ENCODE data around the gene PNMA8B. TPM values are rescaled to one million over a fixed set of nuclear protein-coding genes. Genes with fewer than 3 reads are reported as not detected.

Gene PNMA8B
- total RNA-seq, 2 experiments from 2014 or later = 0.05 TPM; not detected in 1

DNA sequence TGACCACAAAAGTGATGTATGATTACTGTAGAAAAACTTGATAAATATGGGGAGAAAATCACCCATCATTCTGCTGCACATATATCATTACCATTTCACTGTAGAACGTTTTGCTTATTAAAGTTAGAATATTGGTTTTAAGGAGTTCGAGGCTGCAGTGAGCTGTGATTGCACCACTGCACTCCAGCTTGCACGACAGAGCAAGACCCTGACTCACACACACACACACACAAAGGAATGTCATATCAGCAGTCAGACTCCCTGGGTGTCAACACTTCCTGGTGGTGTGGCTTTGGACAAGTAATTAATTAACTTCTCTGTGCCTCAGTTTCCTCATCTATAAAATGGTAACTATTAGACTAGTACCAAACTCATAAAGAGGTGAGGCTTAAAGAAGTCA is 13.0 kb downstream of the PNMA8B start:
- Mint-ChIP-seq H3K9me3 (ENCODE audit: insufficient read depth) (no peaks in the 10 kb centered on the region), H3K4me3 (no peak overlapping the region), H3K27me3 (ENCODE audit: low read depth) (peaks cover 24% of the 10 kb centered on the region), H3K4me1 (ENCODE audit: low read depth) (peaks cover 4% of the 10 kb centered on the region), H3K36me3 (ENCODE audit: low read depth) (no peaks in the 10 kb centered on the region), H3K27ac (no peak overlapping the region)
- CTCF ChIA-PET = interaction anchor here (0.8 to 1.8 kb wide), 4 partner anchors 79 to 136 kb away, joined by 3 to 5 read pairs (median 4); partner anchors contain the start of gene PPP5C
- DNase-seq = no peak
- POLR2A ChIA-PET = no interaction called here
- ATAC-seq = no peak

DNA sequence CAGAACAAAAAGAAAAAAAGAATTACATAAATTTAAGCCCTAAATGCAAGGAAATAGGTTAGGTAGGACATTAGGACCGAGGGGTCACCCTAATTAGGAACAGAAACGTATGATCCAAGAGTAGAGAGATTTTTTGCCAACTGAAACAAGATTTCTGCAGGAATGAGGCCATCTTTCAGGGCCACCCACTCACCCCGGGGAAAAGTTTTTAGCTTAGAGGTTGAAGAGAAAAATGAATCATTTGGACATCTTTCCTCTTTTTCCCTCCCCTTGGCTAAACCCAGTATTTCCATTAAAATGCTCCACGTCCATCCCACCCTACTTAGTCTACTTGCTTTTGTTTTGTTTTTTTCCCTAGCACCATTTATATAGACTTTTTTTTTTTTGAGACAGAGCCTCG is 13.7 kb downstream of the PNMA8B start:
- CTCF ChIA-PET = interaction anchor here (1.0 to 1.8 kb wide), 2 partner anchors 86 to 202 kb away, joined by 3 to 5 read pairs; no protein-coding TSS in a partner anchor
- H3K4me3 Mint-ChIP-seq = no peak overlapping the region
- H3K36me3 Mint-ChIP-seq (ENCODE audit: low read depth) = no peaks in the 10 kb centered on the region
- ATAC-seq = no peak
- peaks cover 4% of the 10 kb centered on the region for H3K4me1 Mint-ChIP-seq (ENCODE audit: low read depth)
- no peak for DNase-seq
- POLR2A ChIA-PET = no interaction called here
- peaks cover 22% of the 10 kb centered on the region for H3K27me3 Mint-ChIP-seq (ENCODE audit: low read depth)
- H3K9me3 Mint-ChIP-seq (ENCODE audit: insufficient read depth) = no peaks in the 10 kb centered on the region
- no peak overlapping the region for H3K27ac Mint-ChIP-seq

- ChIA-PET CTCF (interaction anchor here (1.0 kb wide), 1 partner anchor 201 kb away, joined by 3 read pairs; no protein-coding TSS in a partner anchor), POLR2A (no interaction called here)
- DNase-seq = no peak
- Mint-ChIP-seq H3K9me3 (ENCODE audit: insufficient read depth) (no peaks in the 10 kb centered on the region), H3K4me3 (no peak overlapping the region), H3K27me3 (ENCODE audit: low read depth) (peaks cover 20% of the 10 kb centered on the region), H3K4me1 (ENCODE audit: low read depth) (peaks cover 4% of the 10 kb centered on the region), H3K27ac (no peak overlapping the region), H3K36me3 (ENCODE audit: low read depth) (no peaks in the 10 kb centered on the region)
- no peak for ATAC-seq
These were observed 14.3 kb downstream of the PNMA8B start for GRCh38 chr19:46481223-46481848.

GRCh38 chr19:46480415-46480814 is 15.3 kb downstream of the PNMA8B start:
- H3K9me3 Mint-ChIP-seq (ENCODE audit: insufficient read depth) = no peaks in the 10 kb centered on the region
- DNase-seq (no peak), ATAC-seq (no peak)
- peaks cover 4% of the 10 kb centered on the region for H3K4me1 Mint-ChIP-seq (ENCODE audit: low read depth)
- ChIA-PET CTCF (interaction anchor here (0.9 to 1.3 kb wide), 2 partner anchors 78 to 133 kb away, joined by 3 to 5 read pairs; partner anchors contain the start of gene PPP5C), POLR2A (no interaction called here)
- no peak overlapping the region for H3K27ac Mint-ChIP-seq
- H3K27me3 Mint-ChIP-seq (ENCODE audit: low read depth) = peaks cover 18% of the 10 kb centered on the region
- H3K4me3 Mint-ChIP-seq = no peak overlapping the region
- no peaks in the 10 kb centered on the region for H3K36me3 Mint-ChIP-seq (ENCODE audit: low read depth)

DNA sequence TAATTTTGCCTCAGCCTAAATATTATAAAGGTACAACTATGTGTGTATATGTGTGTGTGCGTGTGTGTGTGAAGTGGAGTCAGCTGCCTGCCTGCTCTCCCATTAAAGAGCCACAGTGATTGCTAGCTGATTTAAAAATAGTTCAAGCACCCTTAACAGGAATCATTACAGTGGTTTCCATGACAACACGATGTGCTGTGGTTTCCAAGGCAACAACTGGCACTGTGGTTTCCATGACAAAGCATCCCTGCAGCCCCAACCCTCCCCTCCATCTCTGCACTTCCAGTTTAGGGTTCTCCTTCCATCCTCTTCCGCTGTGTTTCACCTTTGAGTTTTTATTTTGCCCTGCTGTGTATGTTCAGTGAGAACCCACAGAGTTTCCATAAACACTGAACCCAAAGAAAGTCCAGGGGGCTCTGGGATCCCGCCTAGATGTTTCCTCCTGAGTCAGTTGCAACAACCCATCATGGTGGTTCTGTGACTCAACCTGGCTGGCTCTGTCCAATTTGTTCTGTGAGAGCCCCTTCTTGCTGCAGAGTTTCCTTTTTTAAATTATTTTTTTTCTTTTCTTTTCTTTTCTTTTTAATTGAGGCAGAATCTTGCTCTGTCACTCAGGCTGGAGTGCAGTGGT is 17.2 kb downstream of the PNMA8B start:
- POLR2A ChIA-PET = no interaction called here
- H3K27me3 Mint-ChIP-seq (ENCODE audit: low read depth) = peaks cover 19% of the 10 kb centered on the region

DNA sequence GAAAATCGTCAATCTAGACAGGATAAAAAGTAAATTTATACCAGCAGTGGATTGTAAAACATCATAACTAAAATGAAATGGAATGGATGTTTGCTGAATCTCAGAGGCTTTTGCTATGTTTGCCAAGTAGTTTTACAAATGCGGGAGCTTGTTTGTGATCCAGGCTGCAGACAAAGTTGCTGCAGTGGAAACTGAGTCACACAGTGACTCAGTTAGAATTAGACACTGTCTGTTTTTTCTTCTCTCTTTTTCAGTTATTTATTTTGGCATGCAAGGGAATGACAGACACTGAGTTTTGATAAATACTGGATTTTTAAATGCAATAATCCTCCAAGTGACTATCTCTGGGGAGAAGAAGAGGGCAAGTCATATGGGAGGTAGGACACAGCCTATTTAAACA is 19.7 kb downstream of the PNMA8B start:
- Mint-ChIP-seq H3K27me3 (ENCODE audit: low read depth) (peaks cover 31% of the 10 kb centered on the region), H3K27ac (no peak overlapping the region), H3K4me3 (no peak overlapping the region), H3K36me3 (ENCODE audit: low read depth) (no peaks in the 10 kb centered on the region), H3K4me1 (ENCODE audit: low read depth) (peaks cover 4% of the 10 kb centered on the region), H3K9me3 (ENCODE audit: insufficient read depth) (no peaks in the 10 kb centered on the region)
- DNase-seq (no peak), ATAC-seq (no peak)
- POLR2A ChIA-PET = no interaction called here
- CTCF ChIA-PET = no interaction called here

More for the DNA sequence above, 17.2 kb downstream of the PNMA8B start:
- H3K4me1 Mint-ChIP-seq (ENCODE audit: low read depth) = peaks cover 4% of the 10 kb centered on the region
- CTCF ChIA-PET = no interaction called here
- H3K27ac Mint-ChIP-seq = no peak overlapping the region
- ATAC-seq (peak; percentile 80), DNase-seq (no peak)
- no peak overlapping the region for H3K4me3 Mint-ChIP-seq
- no peaks in the 10 kb centered on the region for H3K36me3 Mint-ChIP-seq (ENCODE audit: low read depth)
- H3K9me3 Mint-ChIP-seq (ENCODE audit: insufficient read depth) = no peaks in the 10 kb centered on the region

DNA sequence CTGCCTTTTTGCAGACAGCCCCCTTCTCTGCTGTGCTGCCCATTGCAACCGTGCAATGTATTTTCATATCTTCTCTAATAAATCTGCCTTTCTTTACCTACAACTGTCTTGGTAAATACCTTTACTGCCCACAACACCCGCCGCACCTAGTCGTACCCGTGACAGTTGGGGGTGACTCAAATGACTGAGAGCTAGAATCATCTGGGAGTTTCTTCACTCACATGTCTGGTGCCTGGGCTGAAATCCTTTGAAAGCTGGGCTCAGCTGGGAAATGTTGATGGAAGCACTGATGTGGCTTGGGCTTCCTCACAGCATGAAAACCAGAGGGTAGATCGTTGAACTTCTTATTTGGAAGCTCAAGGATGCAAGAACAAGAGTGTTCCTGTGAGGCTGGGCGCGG is 21.5 kb downstream of the PNMA8B start:
- H3K27ac Mint-ChIP-seq = no peak overlapping the region
- peaks cover 35% of the 10 kb centered on the region for H3K27me3 Mint-ChIP-seq (ENCODE audit: low read depth)
- peaks cover 4% of the 10 kb centered on the region for H3K4me1 Mint-ChIP-seq (ENCODE audit: low read depth)
- H3K9me3 Mint-ChIP-seq (ENCODE audit: insufficient read depth) = no peaks in the 10 kb centered on the region
- ChIA-PET POLR2A (no interaction called here), CTCF (interaction anchor here (0.6 to 1.5 kb wide), 4 partner anchors 13 to 79 kb away, joined by 3 to 4 read pairs (median 3); no protein-coding TSS in a partner anchor)
- H3K4me3 Mint-ChIP-seq = no peak overlapping the region
- ATAC-seq = no peak
- DNase-seq = no peak
- no peaks in the 10 kb centered on the region for H3K36me3 Mint-ChIP-seq (ENCODE audit: low read depth)

- POLR2A ChIA-PET = no interaction called here
- no peaks in the 10 kb centered on the region for H3K9me3 Mint-ChIP-seq (ENCODE audit: insufficient read depth)
- no peak overlapping the region for H3K4me3 Mint-ChIP-seq
- H3K36me3 Mint-ChIP-seq (ENCODE audit: low read depth) = no peaks in the 10 kb centered on the region
- DNase-seq (no peak), ATAC-seq (no peak)
- CTCF ChIA-PET = interaction anchor here (1.2 to 1.5 kb wide), 2 partner anchors 15 to 77 kb away, joined by 3 read pairs; no protein-coding TSS in a partner anchor
- H3K27me3 Mint-ChIP-seq (ENCODE audit: low read depth) = peaks cover 40% of the 10 kb centered on the region
- H3K4me1 Mint-ChIP-seq (ENCODE audit: low read depth) = no peaks in the 10 kb centered on the region
- no peak overlapping the region for H3K27ac Mint-ChIP-seq
These were observed 23.1 kb downstream of the PNMA8B start for GRCh38 chr19:46472592-46472991.

- no peak overlapping the region for H3K4me3 Mint-ChIP-seq
- ATAC-seq = no peak
- no peak for DNase-seq
- peaks cover 40% of the 10 kb centered on the region for H3K27me3 Mint-ChIP-seq (ENCODE audit: low read depth)
- ChIA-PET POLR2A (no interaction called here), CTCF (interaction anchor here (1.5 kb wide), 1 partner anchor 15 kb away, joined by 3 read pairs; no protein-coding TSS in a partner anchor)
- H3K36me3 Mint-ChIP-seq (ENCODE audit: low read depth) = no peaks in the 10 kb centered on the region
- no peak overlapping the region for H3K27ac Mint-ChIP-seq
- no peaks in the 10 kb centered on the region for H3K9me3 Mint-ChIP-seq (ENCODE audit: insufficient read depth)
- H3K4me1 Mint-ChIP-seq (ENCODE audit: low read depth) = no peaks in the 10 kb centered on the region
These were observed 23.7 kb downstream of the PNMA8B start for GRCh38 chr19:46471811-46472543.

- Mint-ChIP-seq H3K27me3 (ENCODE audit: low read depth) (peaks cover 40% of the 10 kb centered on the region), H3K4me3 (no peak within 1 kb of the TSS), H3K27ac (no peak within 1 kb of the TSS), H3K4me1 (ENCODE audit: low read depth) (no peaks in the 10 kb centered on the region), H3K9me3 (ENCODE audit: insufficient read depth) (no peaks in the 10 kb centered on the region), H3K36me3 (ENCODE audit: low read depth) (no peaks in the 10 kb centered on the region)
- DNase-seq (no peak), ATAC-seq (peak; percentile 33)
- POLR2A ChIA-PET = no interaction called here
- CTCF ChIA-PET = no interaction called here
These were observed 24.4 kb downstream of the PNMA8B start, which contains the start of gene PNMA8A for GRCh38 chr19:46471116-46471733. PNMA8A (minus strand) TSS chr19:46471563; CDS start chr19:46471035, 528 bp downstream.

GRCh38 chr19:46470376-46470775 is 25.3 kb downstream of the PNMA8B start:
- CTCF ChIA-PET = no interaction called here
- Mint-ChIP-seq H3K4me3 (no peak overlapping the region), H3K27me3 (ENCODE audit: low read depth) (peaks cover 40% of the 10 kb centered on the region), H3K4me1 (ENCODE audit: low read depth) (no peaks in the 10 kb centered on the region), H3K36me3 (ENCODE audit: low read depth) (no peaks in the 10 kb centered on the region), H3K27ac (no peak overlapping the region), H3K9me3 (ENCODE audit: insufficient read depth) (no peaks in the 10 kb centered on the region)
- no peak for ATAC-seq
- POLR2A ChIA-PET = no interaction called here
- no peak for DNase-seq
